ENCODE data around the gene CBR3. TPM values are rescaled to one million over a fixed set of nuclear protein-coding genes. Genes with fewer than 3 reads are reported as not detected.

The CBR3 gene
- total and polyA plus RNA-seq, 2 of the 13 experiments (the other 11 are each of a cell fraction or from before 2014, with no cell fraction given): not detected

GRCh38 chr21:36163750-36164741 is 29.2 kb downstream of the CBR3 start (continued):
- TF ChIP-seq PHF21A (CRISPR knock-in tag; IDR thresholded peaks at IDR 0.05) (no peak; the same call in 1 of the 2 replicates), HOXA3 (CRISPR knock-in tag; IDR thresholded peaks at IDR 0.05) (peak; percentile 55; the same call in 1 of the 2 replicates), ZNF724P (CRISPR knock-in tag; IDR thresholded peaks at IDR 0.05; ENCODE audit: borderline replicate concordance) (no peak), ZNF7 (CRISPR knock-in tag; IDR thresholded peaks at IDR 0.05) (no peak), NFE2L1 (CRISPR knock-in tag; IDR thresholded peaks at IDR 0.05; ENCODE audit: borderline replicate concordance) (no peak), SPEN (CRISPR knock-in tag; IDR thresholded peaks at IDR 0.05; ENCODE audit: low read depth) (no peak), TBL1XR1 (IDR thresholded peaks at IDR 0.05; ENCODE audit: borderline replicate concordance, low read length, partially characterized antibody) (no peak), SOX13 (IDR thresholded peaks at IDR 0.05) (0 out of 2 replicates have a peak, but pooled peaks have one; percentile 18), SOX13 (CRISPR knock-in tag; conservative IDR thresholded peaks at IDR 0.05 in 1 of 2, IDR thresholded peaks at IDR 0.05 in 1 of 2) (peak in 1 of 2 experiments; percentile 50; a peak in 1 of 4 replicates), ZNF274 (CRISPR knock-in tag; IDR thresholded peaks at IDR 0.05) (no peak), BCL3 (CRISPR knock-in tag; IDR thresholded peaks at IDR 0.05) (no peak), ARNTL (CRISPR knock-in tag; IDR thresholded peaks at IDR 0.05) (peak; percentile 79; the same call in 1 of the 2 replicates), ZNF230 (CRISPR knock-in tag; IDR thresholded peaks at IDR 0.05) (no peak), TIGD3 (CRISPR knock-in tag; IDR thresholded peaks at IDR 0.05; ENCODE audit: borderline replicate concordance) (no peak), PLRG1 (conservative IDR thresholded peaks at IDR 0.05) (no peak), NFKBIZ (CRISPR knock-in tag; IDR thresholded peaks at IDR 0.05) (no peak), PAF1 (CRISPR knock-in tag; IDR thresholded peaks at IDR 0.05) (no peak), ZNF839 (CRISPR knock-in tag; IDR thresholded peaks at IDR 0.05; ENCODE audit: borderline replicate concordance) (no peak), ZNF337 (CRISPR knock-in tag; IDR thresholded peaks at IDR 0.05; ENCODE audit: borderline replicate concordance, low read depth) (no peak)
- TF ChIP-seq, protein P1, sequence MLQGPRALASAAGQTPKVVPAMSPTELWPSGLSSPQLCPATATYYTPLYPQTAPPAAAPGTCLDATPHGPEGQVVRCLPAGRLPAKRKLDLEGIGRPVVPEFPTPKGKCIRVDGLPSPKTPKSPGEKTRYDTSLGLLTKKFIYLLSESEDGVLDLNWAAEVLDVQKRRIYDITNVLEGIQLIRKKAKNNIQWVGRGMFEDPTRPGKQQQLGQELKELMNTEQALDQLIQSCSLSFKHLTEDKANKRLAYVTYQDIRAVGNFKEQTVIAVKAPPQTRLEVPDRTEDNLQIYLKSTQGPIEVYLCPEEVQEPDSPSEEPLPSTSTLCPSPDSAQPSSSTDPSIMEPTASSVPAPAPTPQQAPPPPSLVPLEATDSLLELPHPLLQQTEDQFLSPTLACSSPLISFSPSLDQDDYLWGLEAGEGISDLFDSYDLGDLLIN (CRISPR knock-in tag; IDR thresholded peaks at IDR 0.05; ENCODE audit: borderline replicate concordance): no peak
- TF ChIP-seq, protein P2, sequence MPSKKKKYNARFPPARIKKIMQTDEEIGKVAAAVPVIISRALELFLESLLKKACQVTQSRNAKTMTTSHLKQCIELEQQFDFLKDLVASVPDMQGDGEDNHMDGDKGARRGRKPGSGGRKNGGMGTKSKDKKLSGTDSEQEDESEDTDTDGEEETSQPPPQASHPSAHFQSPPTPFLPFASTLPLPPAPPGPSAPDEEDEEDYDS (CRISPR knock-in tag; IDR thresholded peaks at IDR 0.05): no peak
- TF ChIP-seq, protein P3, sequence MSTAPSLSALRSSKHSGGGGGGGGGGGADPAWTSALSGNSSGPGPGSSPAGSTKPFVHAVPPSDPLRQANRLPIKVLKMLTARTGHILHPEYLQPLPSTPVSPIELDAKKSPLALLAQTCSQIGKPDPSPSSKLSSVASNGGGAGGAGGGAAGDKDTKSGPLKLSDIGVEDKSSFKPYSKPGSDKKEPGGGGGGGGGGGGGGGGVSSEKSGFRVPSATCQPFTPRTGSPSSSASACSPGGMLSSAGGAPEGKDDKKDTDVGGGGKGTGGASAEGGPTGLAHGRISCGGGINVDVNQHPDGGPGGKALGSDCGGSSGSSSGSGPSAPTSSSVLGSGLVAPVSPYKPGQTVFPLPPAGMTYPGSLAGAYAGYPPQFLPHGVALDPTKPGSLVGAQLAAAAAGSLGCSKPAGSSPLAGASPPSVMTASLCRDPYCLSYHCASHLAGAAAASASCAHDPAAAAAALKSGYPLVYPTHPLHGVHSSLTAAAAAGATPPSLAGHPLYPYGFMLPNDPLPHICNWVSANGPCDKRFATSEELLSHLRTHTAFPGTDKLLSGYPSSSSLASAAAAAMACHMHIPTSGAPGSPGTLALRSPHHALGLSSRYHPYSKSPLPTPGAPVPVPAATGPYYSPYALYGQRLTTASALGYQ (CRISPR knock-in tag; IDR thresholded peaks at IDR 0.05): peak; percentile 61; the same call in 1 of the 2 replicates
